A673 (cell line): ENCODE results near the gene MZB1. TPM values are rescaled to one million over a fixed set of nuclear protein-coding genes. Genes with fewer than 3 reads are reported as not detected.
"Not testable (repeated sequence)": the region's sequence is repeated elsewhere in the genome, so short reads cannot be mapped to it uniquely, and the experiment has no call there.

Experiments
- BruUV-seq: library from RNA; stranded (reverse); fragments of 400-500 nt; replicated peaks from 2 replicates; lab custom pipeline; 2021; lab: Mats Ljungman, UMichigan
- CTCF ChIA-PET: fragments of 300-600 bp; sonication (Branson Sonifier 250); formaldehyde crosslinking; loops from one replicate; lab custom pipeline; 2022; ENCODE audit warnings: antibody characterized with exemption; lab: Charles Lee
- POLR2A ChIA-PET: fragments of 300-600 bp; sonication (Branson Sonifier 250); formaldehyde crosslinking; loops from one replicate; lab custom pipeline; 2022; ENCODE audit warnings: antibody characterized with exemption; ENCODE audit not compliant: low non-redundant PET; lab: Charles Lee
- DNase-seq: peaks from one replicate; pipeline ENCODE4 v3.0.0-alpha.2; 2015; ENCODE audit warnings: low spot score
- H3K27ac ChIP-seq: fragments of 200-600 bp; sonication (generic); 2 replicates; pipeline ENCODE4 v1.5.1; 2016; ENCODE audit warnings: mixed run types, low read depth, mild to moderate bottlenecking, mixed read lengths, antibody characterized with exemption, low read length; ENCODE audit not compliant: poor library complexity, severe bottlenecking
- H3K27me3 ChIP-seq: fragments of 200-600 bp; sonication (generic); replicated peaks from 2 replicates; pipeline ENCODE4 v1.6.1; 2017; ENCODE audit warnings: mixed run types, low read depth, mild to moderate bottlenecking, mixed read lengths, antibody characterized with exemption, low read length; ENCODE audit not compliant: insufficient read depth, poor library complexity
- H3K36me3 ChIP-seq: fragments of 200-600 bp; sonication (generic); 2 replicates; pipeline ENCODE4 v1.6.1; 2016; ENCODE audit warnings: mixed run types, mild to moderate bottlenecking, mixed read lengths, antibody characterized with exemption, low read length; ENCODE audit not compliant: insufficient read depth, poor library complexity, severe bottlenecking
- H3K4me1 ChIP-seq: fragments of 200-600 bp; sonication (generic); 2 replicates; pipeline ENCODE4 v1.6.1; 2017; ENCODE audit warnings: mixed run types, mild to moderate bottlenecking, mixed read lengths, antibody characterized with exemption, low read length; ENCODE audit not compliant: insufficient read depth, poor library complexity, severe bottlenecking
- H3K4me3 ChIP-seq: fragments of 200-600 bp; sonication (generic); 2 replicates; pipeline ENCODE4 v1.5.1; 2016; ENCODE audit warnings: low read depth, mixed run types, mild to moderate bottlenecking, mixed read lengths, low read length; ENCODE audit not compliant: poor library complexity, severe bottlenecking
- H3K9me3 ChIP-seq: fragments of 200-600 bp; sonication (generic); 2 replicates; pipeline ENCODE4 v1.6.1; 2016; ENCODE audit warnings: mixed run types, low read depth, mild to moderate bottlenecking, mixed read lengths, antibody characterized with exemption, low read length; ENCODE audit not compliant: poor library complexity, severe bottlenecking
- EZH2 ChIP-seq: fragments of 200-600 bp; sonication (generic); IDR thresholded peaks from 2 replicates; pipeline ENCODE4 v1.6.1; 2017; ENCODE audit warnings: borderline replicate concordance, low read depth, mild to moderate bottlenecking, mixed read lengths, antibody characterized with exemption, low read length; ENCODE audit not compliant: poor library complexity, severe bottlenecking
- intact Hi-C: fragments of 100-400 bp; cut with micrococcal nuclease; formaldehyde crosslinking; loops from one replicate; pipeline ENCODE4 v1.10.0; 2022; ENCODE audit not compliant: unreplicated experiment
- total RNA-seq: library from RNA; stranded (reverse); gene quantifications from 2 replicates; pipeline ENCODE4 v1.2.3, GENCODE V29; 2021
- TF ChIP-seq, protein P1 (sequence below): fragments of 300-800, 200-600 bp; sonication (generic); conservative IDR thresholded peaks from 2 replicates; pipeline ENCODE4 v1.5.1; 2017; ENCODE audit warnings: low read depth, mild to moderate bottlenecking, antibody characterized with exemption, low read length, moderate library complexity, mixed read lengths

MZB1 gene
- total RNA-seq, 1 experiment from 2014 or later = not detected

DNA sequence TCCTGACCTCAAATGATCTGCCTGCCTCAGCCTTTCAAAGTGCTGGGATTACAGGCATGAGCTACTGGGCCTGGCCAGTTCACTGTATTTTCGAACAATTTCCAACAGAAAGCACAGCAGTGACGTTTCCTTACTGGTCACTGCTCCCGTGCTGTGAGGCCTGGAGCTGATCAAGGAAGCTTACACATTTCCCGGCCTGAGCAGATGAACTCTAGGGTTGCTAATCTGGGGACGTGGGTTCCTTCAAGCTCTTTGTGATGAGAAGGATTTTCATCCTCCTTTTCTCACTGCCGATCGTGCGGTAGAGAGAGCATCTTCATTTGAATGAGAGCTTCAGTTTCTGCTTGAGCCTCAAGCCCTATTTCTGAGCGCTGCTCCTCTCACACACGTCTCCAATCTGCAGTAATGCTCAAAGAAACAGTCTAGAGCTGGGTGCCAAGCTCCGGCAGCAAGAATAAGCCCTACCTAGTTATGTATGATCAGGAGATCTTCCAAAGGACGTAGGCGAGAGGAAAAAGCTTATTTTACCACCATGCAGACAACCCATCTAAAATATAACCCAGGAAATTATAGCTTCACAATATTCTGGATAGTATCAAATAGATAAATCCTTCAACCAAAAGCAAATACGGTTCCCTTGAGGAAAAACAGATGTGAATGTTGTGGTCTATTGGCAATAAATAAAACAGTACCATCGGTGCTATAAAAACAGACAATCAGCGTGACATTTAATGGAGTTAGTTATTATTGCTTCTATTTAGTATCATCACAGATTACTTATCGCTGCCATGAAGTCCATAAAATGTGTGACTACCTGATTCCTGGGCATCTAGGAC, 21.5 kb upstream of the MZB1 start:
- Histone ChIP-seq H3K27me3 (no peaks in the 10 kb centered on the region), H3K4me1 (no peaks in the 10 kb centered on the region), H3K9me3 (no peaks in the 10 kb centered on the region), H3K4me3 (no peak overlapping the region), H3K36me3 (no peaks in the 10 kb centered on the region), H3K27ac (no peak overlapping the region)
- ChIA-PET CTCF (no interaction called here), POLR2A (interaction anchor here (0.6 kb wide), 1 partner anchor 274 kb away, joined by 3 read pairs; no protein-coding TSS in a partner anchor)
- BruUV-seq = no TSS peak
- no peak for DNase-seq
- TF ChIP-seq, protein P1, sequence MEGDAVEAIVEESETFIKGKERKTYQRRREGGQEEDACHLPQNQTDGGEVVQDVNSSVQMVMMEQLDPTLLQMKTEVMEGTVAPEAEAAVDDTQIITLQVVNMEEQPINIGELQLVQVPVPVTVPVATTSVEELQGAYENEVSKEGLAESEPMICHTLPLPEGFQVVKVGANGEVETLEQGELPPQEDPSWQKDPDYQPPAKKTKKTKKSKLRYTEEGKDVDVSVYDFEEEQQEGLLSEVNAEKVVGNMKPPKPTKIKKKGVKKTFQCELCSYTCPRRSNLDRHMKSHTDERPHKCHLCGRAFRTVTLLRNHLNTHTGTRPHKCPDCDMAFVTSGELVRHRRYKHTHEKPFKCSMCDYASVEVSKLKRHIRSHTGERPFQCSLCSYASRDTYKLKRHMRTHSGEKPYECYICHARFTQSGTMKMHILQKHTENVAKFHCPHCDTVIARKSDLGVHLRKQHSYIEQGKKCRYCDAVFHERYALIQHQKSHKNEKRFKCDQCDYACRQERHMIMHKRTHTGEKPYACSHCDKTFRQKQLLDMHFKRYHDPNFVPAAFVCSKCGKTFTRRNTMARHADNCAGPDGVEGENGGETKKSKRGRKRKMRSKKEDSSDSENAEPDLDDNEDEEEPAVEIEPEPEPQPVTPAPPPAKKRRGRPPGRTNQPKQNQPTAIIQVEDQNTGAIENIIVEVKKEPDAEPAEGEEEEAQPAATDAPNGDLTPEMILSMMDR = no peak
- no peak for TF ChIP-seq EZH2
- intact Hi-C loops = no loop called here

DNA sequence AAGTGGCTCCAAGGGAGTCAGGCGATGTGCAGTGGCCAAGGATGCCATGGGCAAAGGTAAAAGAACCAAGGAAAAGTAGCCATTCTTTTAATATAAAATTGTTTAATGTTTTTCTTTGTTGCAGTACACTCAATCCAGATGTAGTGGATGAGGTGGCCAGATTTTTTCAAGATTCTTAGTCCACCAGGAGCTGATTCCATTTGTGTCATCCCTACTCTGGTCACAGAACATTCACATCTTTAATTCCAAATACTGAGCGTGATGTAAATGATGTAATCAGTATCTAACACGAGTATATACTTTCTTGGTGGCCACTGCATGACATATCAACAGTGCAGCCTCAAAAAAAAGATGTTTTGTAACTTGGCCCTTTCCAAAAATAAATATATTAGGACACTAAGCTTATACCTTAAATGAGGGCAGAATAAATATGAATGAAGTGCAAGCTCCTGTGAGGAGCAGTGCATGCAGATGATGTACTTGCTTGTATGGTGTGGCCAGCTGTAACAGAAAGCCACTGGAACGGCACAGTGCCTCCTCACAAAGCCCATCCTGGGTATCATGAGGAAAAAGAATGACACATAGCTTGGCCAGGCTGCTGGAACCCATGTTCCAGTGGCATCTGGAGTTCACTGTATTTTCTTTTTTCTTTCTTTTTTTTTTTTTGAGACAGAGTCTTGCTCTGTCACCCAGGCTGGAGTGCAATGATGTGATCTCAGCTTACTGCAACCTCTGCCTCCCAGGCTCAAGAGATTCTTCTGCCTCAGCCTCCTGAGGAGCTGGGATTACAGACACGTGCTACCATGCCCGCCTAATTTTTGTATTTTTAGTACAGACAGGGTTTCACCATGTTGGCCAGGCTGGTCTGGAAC, 20.6 kb upstream of the MZB1 start:
- intact Hi-C loops = no loop called here
- H3K4me1 ChIP-seq = no peaks in the 10 kb centered on the region
- CTCF ChIA-PET = no interaction called here
- no TSS peak for BruUV-seq
- no peaks in the 10 kb centered on the region for H3K36me3 ChIP-seq
- H3K4me3 ChIP-seq = no peak overlapping the region
- POLR2A ChIA-PET = no interaction called here
- no peak overlapping the region for H3K27ac ChIP-seq
- TF ChIP-seq, protein P1 = no peak
- no peak for TF ChIP-seq EZH2
- no peaks in the 10 kb centered on the region for H3K27me3 ChIP-seq
- no peaks in the 10 kb centered on the region for H3K9me3 ChIP-seq
- DNase-seq = no peak

DNA sequence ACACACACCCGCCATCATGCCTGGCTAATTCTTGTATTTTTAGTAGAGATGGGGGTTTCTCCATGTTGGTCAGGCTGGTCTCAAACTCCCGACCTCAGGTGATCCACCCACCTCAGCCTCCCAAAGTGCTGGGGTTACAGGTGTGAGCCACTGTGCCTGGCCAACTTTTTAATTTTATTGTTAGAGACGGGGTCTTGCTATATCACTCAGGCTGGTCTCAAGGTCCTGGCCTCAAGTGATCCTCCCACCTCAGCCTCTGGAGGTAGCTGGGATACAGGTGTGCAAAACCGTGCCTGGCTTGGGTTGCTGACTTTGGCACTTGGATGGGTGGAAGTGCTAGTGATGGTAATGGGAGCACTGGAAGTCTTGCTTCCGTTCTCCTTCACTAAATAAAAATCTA, 19.4 kb upstream of the MZB1 start:
- intact Hi-C loops, POLR2A ChIA-PET: not testable (repeated sequence)

More for the DNA sequence above, 19.4 kb upstream of the MZB1 start:
- H3K27ac ChIP-seq, H3K36me3 ChIP-seq, H3K9me3 ChIP-seq, H3K4me1 ChIP-seq, CTCF ChIA-PET, H3K4me3 ChIP-seq, H3K27me3 ChIP-seq, DNase-seq, BruUV-seq: not testable (repeated sequence)
